GM18517 (cell line): ENCODE data around the gene ATE1.
"Not testable (repeated sequence)": the region's sequence is repeated elsewhere in the genome, so short reads cannot be mapped to it uniquely, and the experiment has no call there.

ENCODE experiments used
- ATAC-seq: cut with Tn5 transposase; IDR thresholded peaks from one replicate; pipeline ENCODE4 v1.9.1; 2021; ENCODE audit warnings: mild to moderate bottlenecking, moderate library complexity; ENCODE audit not compliant: unreplicated experiment

ATE1 gene

DNA sequence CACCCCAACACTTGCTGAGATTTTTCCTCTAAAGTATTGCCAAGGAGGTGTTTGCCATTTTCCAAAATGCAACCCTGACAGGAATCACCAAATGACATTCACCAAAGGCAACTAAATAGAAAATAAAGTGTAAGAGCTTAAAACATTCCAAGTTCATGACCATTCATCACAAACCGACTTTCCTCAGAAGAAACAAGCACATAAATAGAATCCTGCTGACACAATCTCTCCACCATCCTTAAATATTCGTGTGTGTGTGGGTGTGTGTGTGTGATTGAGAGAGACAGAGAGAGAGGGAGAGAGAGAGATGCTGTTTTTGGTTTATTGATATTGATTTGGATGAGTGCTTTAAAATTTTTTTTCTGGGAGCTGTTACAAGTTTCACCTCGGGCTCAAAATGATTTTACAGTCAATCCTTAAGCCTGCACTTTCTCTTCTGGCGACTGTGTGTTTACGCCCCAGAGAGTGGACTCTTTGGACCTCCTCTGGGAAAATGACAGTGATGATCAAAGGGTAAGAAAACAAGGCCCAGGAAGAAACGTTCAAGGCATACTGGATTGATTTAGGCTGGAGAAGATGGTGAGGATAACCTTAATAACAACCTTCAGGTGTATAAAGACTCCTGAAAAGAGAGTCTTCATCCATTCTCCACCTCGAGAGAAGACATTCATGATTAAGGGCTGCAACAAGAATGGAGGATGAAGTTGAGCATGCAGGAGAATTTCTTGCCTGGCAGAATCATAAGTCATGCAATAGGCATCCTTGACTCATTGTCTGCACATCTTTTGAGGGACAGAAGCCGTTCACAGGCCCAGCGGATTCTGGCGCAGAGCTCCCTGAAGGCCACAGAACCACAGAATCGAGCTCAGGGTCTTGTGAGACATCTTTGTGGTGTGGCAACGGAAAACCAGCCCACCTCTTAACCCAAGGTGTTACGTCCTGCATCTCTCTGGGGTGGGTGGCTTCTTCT is 225.2 kb downstream of the ATE1 start:
- ATAC-seq: no peak

- no peak for ATAC-seq
Measured at GRCh38 chr10:121700416-121700815, 227.4 kb downstream of the ATE1 start.

- not testable (repeated sequence) for ATAC-seq
Measured at GRCh38 chr10:121699703-121700102, 228.1 kb downstream of the ATE1 start.

GRCh38 chr10:121698902-121699301 is 228.9 kb downstream of the ATE1 start:
- ATAC-seq: no peak

DNA sequence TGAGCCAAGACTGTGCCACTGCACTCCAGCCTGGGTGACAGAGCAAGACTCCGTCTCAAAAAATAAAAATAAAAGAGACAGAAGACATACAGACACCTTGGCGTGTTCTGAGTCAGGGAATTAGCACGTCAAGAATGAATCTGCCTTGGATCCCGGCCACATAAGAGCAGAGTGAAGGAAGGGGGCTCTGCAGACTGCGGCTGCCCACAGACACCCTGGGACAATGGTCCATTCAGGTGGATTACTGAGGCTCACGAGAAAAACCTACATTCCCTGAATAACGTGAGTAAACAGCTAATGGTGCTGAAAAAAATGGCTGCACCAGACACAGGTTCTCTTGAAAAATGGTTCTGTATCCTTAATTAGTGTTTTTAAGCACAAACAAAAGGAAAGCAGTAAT is 229.5 kb downstream of the ATE1 start:
- ATAC-seq: no peak

- ATAC-seq: no peak
Measured at GRCh38 chr10:121696854-121697253, 231.0 kb downstream of the ATE1 start.

DNA sequence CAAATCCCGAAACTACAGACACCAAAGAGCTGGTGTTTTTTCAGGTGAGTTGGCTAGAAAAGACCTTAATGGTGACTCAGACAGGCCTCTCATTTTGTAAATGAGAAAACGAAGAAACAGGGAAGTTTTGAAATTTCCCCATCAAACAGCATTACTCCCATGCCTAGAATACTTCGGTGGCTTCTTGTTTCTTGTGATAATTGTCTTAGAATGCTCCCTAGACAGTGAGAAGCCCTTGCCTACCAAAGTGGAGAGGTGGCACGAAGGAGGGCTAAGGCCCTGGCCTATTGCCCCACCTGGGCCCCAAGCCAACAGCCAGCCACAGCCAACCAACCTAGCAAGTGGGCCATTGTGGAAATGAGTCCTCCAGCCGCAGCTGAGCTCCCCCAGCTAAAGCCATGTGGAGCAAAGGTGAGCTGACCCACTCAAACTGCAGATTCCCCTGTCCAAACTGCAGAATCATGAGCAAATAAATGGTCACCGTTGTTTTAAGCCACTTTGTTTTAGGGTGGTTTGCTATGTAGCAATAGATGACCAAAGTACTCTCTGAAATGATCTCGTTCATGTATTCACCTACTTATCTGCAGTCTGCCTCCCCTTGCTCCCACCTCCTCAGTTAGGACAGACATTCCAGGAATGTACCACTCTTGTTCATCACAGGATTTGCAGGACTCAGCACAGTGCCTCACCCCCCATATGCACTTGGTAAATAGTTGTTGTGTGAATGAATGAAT is 231.9 kb downstream of the ATE1 start:
- ATAC-seq: no peak

DNA sequence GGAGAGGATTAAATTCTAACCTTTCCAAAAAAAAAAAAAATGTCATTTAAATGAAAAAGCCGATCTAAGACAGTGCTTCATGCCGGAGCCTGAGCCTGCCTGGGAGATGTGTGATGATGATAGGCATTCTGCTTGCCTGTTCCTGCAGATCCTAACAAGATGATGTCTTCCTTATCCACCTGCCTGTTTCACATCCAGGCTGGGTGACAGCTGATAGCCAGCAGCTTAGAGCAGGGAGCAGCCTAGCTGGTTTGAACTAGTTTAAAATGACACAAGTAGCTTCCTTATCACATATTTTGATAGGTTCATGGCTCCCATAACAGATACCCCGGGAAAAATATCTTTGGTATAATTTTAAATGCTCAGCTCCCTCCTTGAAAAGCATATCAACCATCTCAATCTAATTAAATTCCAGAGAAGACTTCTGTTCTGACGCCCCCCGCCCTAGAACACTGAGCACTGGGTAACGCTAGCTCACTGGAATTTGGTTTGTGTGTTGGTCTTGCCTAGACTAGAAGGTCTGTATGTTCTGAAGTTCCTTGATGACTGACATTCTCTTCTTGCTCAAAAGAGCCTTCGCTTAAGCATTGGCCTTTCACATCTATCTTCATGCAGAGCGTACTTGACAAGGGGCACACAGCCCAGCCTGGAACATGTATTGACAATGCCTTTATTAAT is 232.7 kb downstream of the ATE1 start:
- ATAC-seq: no peak

GRCh38 chr10:121694327-121694965 is 233.4 kb downstream of the ATE1 start:
- no peak for ATAC-seq

DNA sequence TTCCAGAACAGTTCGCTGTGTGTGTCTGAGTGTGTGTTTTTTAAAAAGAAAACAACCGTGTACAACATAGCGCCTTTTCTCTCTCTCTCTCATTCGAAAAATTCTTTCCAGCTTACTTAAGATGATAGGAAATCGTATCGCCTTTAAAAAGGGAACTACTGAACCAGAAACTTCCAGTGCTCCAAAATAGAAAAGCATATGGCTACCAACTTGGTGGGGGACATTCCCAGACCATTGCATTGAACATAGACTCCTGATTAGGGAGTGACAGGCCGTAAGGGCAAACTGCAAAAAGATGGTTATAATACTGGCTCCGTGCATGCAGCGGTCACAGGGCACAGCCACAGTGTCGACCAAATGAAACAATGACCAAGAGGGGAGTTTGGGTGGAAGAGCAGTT is 235.2 kb downstream of the ATE1 start:
- ATAC-seq: no peak

GRCh38 chr10:121690970-121691369 is 236.9 kb downstream of the ATE1 start:
- ATAC-seq: no peak
